LNCAP (cell line): ENCODE results near the gene MGAT4A.

Experiments used
- TF ChIP-seq, protein P1 (sequence below): fragments of 450-650 bp; IDR thresholded peaks from 2 replicates; pipeline ENCODE4 v1.5.1; 2017; ENCODE audit warnings: mild to moderate bottlenecking

Gene MGAT4A

DNA sequence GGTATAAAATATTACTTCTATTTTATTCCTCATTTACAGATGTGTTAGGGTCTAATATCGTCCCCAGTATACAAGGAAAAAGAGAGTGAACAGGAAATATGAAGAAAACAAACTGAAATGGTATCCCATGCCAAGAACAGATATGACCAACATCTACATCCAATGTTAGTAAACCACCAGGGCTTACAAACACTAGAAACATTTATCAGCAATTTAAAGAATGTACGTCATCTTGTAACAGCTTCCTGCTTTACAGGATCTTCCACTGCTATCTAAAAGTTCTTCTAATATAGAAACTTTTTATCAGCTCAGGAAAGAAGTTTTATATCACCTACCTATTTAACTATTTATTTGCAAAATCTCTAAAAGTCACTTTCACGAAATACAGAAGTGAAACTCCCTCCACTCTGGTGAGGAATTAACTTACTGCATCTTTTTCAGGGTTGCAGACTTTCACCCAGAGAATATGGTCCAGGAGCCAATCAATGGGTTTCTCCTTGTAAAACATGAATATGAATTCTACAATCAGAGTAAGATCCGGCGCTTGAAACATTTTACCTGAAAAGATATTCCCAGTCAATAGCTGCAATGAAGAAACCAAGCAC is 87.3 kb downstream of the MGAT4A start:
- TF ChIP-seq, protein P1, sequence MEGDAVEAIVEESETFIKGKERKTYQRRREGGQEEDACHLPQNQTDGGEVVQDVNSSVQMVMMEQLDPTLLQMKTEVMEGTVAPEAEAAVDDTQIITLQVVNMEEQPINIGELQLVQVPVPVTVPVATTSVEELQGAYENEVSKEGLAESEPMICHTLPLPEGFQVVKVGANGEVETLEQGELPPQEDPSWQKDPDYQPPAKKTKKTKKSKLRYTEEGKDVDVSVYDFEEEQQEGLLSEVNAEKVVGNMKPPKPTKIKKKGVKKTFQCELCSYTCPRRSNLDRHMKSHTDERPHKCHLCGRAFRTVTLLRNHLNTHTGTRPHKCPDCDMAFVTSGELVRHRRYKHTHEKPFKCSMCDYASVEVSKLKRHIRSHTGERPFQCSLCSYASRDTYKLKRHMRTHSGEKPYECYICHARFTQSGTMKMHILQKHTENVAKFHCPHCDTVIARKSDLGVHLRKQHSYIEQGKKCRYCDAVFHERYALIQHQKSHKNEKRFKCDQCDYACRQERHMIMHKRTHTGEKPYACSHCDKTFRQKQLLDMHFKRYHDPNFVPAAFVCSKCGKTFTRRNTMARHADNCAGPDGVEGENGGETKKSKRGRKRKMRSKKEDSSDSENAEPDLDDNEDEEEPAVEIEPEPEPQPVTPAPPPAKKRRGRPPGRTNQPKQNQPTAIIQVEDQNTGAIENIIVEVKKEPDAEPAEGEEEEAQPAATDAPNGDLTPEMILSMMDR = no peak

DNA sequence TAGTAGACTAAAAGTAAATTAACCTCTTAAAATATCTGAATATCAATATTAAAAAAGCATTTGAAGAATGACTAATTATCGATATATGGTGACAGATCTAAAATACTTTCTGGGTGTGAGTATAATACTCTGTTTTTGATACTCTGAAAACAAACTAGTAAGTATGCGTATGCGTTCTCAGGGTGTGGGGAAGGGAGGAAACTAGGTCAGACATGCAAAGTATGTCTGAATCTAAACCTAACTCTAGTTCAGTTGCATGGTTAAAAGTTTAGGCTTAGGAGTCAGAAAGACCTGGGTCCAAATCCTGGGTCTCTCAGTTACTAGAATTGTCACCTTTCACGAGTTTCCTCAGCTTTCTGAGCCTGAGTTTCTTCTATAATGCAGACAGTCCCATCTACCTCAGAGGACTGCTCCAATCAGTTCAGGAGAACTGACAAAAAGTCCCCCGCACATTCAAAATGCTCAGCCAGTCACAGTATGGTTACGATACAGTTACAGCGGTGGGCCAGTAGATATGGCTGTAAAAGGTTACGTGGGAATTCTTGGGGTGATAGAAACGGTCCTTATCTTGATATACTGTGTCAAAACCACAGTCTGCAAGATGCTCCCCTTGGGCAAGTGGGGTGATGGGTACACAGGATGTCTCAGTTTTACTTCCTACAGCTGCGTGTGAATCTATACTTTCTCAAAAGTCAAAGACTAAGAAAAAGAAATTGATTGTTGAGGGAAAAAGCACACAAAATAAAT is 93.4 kb downstream of the MGAT4A start:
- TF ChIP-seq, protein P1 = no peak

DNA sequence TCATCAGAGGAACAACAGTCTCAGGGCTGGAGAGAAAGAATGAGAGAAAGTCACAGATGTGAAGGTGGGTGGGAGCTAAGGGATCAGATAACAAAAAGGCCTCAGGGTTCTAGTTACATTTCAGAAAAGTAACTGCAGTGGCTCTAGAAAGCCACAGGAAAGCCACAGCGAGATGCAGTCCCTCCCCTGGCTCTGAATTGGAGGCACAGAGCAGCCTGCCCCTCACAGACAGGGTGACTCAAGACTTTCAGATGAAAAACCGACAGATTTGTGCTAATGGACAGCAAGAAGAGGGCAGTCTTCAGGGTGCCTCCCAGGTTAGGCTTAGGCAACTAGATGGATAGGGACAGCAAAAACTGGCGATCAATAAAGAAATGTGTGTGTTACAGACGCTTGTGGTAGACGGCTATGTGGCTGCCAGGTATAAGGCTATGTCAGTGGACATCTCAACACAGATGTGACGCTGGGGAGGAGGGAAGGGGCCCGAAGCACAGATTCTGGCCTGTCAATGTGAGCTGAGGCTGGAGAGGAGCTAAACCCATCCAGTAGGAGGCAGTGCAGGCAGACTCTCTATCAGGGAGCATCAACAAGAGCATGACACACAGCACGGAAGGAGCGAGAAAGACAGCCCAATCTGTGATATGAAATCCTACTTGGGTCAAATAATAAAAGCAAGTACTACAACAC is 96.4 kb downstream of the MGAT4A start:
- TF ChIP-seq, protein P1 = peak; percentile 44

DNA sequence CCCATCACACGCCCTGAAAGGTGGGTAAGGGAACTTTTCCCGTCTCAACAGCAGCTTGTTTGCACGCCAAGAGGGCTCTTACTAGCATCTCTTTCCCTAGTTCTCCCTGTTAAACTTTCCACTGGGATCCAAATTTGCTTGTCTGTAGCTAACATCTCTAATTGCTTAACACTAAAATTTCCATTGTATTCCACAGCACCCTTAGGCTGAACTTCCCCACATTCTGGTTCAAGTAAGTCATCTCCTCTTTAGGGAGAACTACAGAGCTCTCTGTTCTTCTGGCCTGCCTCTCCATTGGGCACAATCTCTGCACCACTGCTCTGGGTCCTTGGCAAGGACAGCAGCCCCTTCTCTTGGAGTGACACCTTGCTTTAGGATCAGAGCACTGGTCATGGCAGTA is 98.6 kb downstream of the MGAT4A start:
- TF ChIP-seq, protein P1 = no peak

DNA sequence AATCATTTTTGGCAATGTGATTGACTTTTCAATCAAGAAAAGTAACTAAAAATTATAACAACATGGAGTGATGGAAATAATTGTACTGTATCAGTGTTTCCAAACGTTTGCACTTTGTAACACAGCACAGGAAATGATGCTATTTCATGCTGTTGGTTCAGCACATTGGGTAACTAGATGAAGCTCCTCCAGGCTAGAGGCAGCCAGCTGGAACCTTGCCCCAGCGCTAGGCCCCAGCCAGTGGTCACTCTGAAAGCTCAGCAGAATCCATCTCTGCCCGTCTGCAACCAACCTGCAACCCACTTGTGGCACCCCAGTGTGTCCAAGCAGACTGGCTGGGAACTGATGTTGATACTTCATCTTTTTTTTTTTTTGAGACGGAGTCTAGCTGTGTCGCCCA is 107.3 kb downstream of the MGAT4A start:
- TF ChIP-seq, protein P1 = no peak

DNA sequence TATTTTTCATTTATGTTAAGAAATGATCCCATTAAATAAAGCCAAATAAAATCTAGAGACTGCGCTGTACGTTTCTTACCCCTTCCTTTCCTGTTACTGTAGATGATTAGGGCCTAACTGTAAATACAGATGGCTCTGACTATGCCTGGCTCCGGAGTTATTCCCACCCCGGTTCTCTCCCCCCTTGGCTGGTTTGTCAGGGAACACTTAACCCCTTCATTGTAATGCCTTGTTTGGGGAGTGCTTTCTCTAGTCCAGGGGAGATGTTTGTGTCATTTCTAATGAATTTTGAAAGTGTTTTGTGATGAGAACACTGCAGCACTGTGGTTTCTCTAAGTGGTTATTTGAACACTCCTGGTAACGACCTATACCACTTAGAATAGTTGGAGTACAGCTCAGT is 113.8 kb downstream of the MGAT4A start:
- TF ChIP-seq, protein P1 = no peak

DNA sequence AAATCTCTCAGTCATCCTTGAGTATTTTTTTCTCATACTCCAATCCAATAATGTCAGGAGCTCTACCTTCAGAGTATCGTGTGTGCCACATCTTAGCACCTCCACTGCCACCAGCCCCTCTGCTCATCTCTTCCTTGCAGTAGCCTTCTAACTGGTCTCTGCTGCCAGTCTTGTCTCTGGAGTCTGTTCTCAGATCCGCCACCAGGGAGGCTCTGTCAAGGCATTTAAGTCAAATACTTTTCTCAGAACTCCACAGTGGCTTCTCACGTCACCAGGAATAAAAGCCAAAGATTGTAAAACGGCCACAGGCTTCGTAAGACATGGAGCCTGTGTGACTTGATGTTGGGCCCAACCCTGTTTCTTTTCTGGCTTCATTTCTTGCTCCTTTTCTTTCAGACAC is 115.5 kb downstream of the MGAT4A start:
- TF ChIP-seq, protein P1 = no peak
